Measurements from ENCODE around the gene POP4.

Gene POP4

GRCh38 chr19:29643361-29643935, 37.4 kb downstream of the POP4 start:
- H3K36me3 ChIP-seq (ENCODE audit: control insufficient read depth, insufficient read depth, low read length), result no peaks in the 10 kb centered on the region
- no peak overlapping the region for H3K4me3 ChIP-seq (replicated peaks; ENCODE audit: low read depth, low read length)
- no peak for DNase-seq (ENCODE audit: extremely low read depth, insufficient read length)
- no peaks in the 10 kb centered on the region for H3K27me3 ChIP-seq (replicated peaks; ENCODE audit: control insufficient read depth, insufficient read depth, low read length)
- TF ChIP-seq CTCF (IDR thresholded peaks at IDR 0.05; ENCODE audit: insufficient read depth, low read length, poor library complexity, severe bottlenecking), result no peak

DNA sequence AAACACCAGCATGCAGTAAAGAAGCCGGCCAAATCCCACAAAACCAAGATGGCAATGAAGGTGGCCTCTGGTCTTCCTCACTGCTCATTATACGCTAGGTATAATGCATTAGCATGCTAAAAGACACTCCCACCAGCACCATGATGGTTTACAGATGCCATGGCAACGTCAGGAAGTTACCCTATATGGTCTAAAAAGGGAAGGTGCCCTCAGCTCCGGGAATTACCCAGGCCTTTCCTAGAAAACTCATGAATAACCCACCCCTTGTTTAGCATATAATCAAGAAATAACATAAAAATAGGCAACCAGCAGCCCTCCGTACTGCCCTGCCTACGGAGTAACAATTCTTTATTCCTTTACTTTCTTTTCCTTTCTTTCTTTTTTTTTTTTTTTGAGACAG, 38.1 kb downstream of the POP4 start:
- no peak overlapping the region for H3K4me3 ChIP-seq (replicated peaks; ENCODE audit: low read depth, low read length)
- no peaks in the 10 kb centered on the region for H3K36me3 ChIP-seq (ENCODE audit: control insufficient read depth, insufficient read depth, low read length)
- H3K27me3 ChIP-seq (replicated peaks; ENCODE audit: control insufficient read depth, insufficient read depth, low read length), result no peaks in the 10 kb centered on the region
- no peak for TF ChIP-seq CTCF (IDR thresholded peaks at IDR 0.05; ENCODE audit: insufficient read depth, low read length, poor library complexity, severe bottlenecking)
- no peak for DNase-seq (ENCODE audit: extremely low read depth, insufficient read length)

- Histone ChIP-seq H3K27me3 (replicated peaks; ENCODE audit: control insufficient read depth, insufficient read depth, low read length) (no peaks in the 10 kb centered on the region), H3K36me3 (ENCODE audit: control insufficient read depth, insufficient read depth, low read length) (no peaks in the 10 kb centered on the region), H3K4me3 (replicated peaks; ENCODE audit: low read depth, low read length) (no peak overlapping the region)
- TF ChIP-seq CTCF (IDR thresholded peaks at IDR 0.05; ENCODE audit: insufficient read depth, low read length, poor library complexity, severe bottlenecking), result no peak
- DNase-seq (ENCODE audit: extremely low read depth, insufficient read length), result no peak
These were observed 39.4 kb downstream of the POP4 start for GRCh38 chr19:29645491-29645867.

DNA sequence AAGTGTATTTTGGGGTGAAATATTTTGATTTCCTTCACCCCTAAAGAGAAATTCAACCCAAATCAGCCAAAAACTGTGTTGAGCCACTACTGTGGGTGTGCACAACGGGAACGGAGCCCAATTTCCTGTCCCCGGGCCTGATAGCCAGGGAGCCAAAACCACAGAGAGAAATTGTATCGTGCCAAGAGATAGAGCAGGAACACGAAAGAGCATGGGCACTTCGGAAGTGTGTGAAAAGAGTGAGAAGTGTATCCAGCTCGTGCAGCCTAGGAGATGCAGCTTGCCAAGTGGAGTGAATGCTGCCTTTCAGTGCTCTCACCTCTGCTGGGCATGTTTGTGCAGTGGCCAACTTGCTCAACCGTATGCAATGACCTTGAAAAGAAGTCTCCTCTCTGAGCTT, 39.8 kb downstream of the POP4 start:
- no peaks in the 10 kb centered on the region for H3K27me3 ChIP-seq (replicated peaks; ENCODE audit: control insufficient read depth, insufficient read depth, low read length)
- H3K36me3 ChIP-seq (ENCODE audit: control insufficient read depth, insufficient read depth, low read length), result no peaks in the 10 kb centered on the region
- no peak for DNase-seq (ENCODE audit: extremely low read depth, insufficient read length)
- H3K4me3 ChIP-seq (replicated peaks; ENCODE audit: low read depth, low read length), result no peak overlapping the region
- TF ChIP-seq CTCF (IDR thresholded peaks at IDR 0.05; ENCODE audit: insufficient read depth, low read length, poor library complexity, severe bottlenecking), result no peak

DNA sequence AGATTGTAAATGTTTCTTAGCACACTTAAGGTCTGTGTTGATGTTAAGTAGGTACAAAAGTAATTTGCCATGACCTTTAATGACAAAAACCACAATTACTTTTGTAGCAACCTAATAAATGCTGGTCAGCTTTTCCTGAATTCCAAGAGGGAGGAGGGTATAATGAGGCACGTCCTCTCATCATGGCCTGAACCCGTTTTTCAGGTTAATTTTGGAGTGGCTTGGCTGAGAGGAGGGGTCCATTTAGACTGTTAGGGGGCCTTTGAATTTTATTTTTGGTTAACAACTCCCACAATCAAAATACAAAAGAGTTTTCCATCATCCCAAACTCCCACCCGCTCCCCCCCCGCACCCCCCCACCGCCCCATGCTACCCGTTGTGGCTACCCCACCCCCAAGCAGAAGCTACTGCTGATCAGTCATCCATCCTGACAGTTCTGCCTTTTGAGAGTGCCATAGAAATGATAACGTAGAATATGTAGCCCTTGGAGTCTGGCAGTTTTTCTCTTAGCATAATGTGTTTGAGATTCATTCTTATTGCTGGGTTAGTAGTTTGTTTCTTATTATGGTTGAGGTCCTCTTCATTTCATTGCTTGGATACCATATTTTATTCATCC, 44.8 kb downstream of the POP4 start:
- no peaks in the 10 kb centered on the region for H3K36me3 ChIP-seq (ENCODE audit: control insufficient read depth, insufficient read depth, low read length)
- DNase-seq (ENCODE audit: extremely low read depth, insufficient read length), result no peak
- H3K4me3 ChIP-seq (replicated peaks; ENCODE audit: low read depth, low read length), result no peak overlapping the region
- no peaks in the 10 kb centered on the region for H3K27me3 ChIP-seq (replicated peaks; ENCODE audit: control insufficient read depth, insufficient read depth, low read length)
- no peak for TF ChIP-seq CTCF (IDR thresholded peaks at IDR 0.05; ENCODE audit: insufficient read depth, low read length, poor library complexity, severe bottlenecking)

All from GM06990 (cell line).